ENCODE results near the gene METTL24. TPM values are rescaled to one million over a fixed set of nuclear protein-coding genes. Genes with fewer than 3 reads are reported as not detected.

The METTL24 gene
- total RNA-seq, 2 donors from 2014 or later = 0.96 to 3.0 TPM

- no peak for DNase-seq (ENCODE audit: low spot score)
- Histone ChIP-seq H3K4me1 (replicated peaks) (no peaks in the 10 kb centered on the region), H3K9me3 (no peaks in the 10 kb centered on the region), H3K4me3 (no peak overlapping the region), H3K36me3 (no peaks in the 10 kb centered on the region), H3K27ac (no peak overlapping the region), H3K27me3 (replicated peaks; ENCODE audit: insufficient read depth) (no peaks in the 10 kb centered on the region)
- intact Hi-C loops (cut with DNase I) = loop anchor here (5.0 kb wide), 1 partner anchor 58 kb away; no protein-coding TSS in a partner anchor
- WGBS = 58% methylated on average over 9 of the region's 9 CpGs
- TF ChIP-seq POLR2A (IDR thresholded peaks at IDR 0.05) (no peak), POLR2AphosphoS5 (IDR thresholded peaks at IDR 0.05) (no peak)
- TF ChIP-seq, protein P1, sequence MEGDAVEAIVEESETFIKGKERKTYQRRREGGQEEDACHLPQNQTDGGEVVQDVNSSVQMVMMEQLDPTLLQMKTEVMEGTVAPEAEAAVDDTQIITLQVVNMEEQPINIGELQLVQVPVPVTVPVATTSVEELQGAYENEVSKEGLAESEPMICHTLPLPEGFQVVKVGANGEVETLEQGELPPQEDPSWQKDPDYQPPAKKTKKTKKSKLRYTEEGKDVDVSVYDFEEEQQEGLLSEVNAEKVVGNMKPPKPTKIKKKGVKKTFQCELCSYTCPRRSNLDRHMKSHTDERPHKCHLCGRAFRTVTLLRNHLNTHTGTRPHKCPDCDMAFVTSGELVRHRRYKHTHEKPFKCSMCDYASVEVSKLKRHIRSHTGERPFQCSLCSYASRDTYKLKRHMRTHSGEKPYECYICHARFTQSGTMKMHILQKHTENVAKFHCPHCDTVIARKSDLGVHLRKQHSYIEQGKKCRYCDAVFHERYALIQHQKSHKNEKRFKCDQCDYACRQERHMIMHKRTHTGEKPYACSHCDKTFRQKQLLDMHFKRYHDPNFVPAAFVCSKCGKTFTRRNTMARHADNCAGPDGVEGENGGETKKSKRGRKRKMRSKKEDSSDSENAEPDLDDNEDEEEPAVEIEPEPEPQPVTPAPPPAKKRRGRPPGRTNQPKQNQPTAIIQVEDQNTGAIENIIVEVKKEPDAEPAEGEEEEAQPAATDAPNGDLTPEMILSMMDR (IDR thresholded peaks at IDR 0.05) = no peak
Observed at GRCh38 chr6:110334423-110335180, 23.5 kb downstream of the METTL24 start.

DNA sequence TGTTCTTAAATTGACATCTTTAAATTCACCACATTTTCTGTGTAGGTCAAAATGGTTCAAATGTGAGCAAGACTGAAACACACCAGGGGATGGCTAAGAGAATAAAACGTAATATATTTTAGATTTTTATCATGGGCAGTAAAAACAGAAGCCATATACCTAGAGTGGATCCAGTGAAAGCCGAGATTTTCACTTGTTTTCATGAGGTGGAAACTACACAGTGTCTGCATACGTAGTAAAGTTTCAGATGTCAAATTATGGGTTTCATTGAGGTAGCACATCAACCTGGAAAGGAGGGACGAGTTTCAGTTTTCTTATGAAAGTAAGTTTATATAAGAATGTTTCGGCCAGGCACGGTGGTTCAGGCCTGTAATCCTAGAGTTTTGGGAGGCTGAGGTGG lies 25.9 kb downstream of the METTL24 start:
- Histone ChIP-seq H3K9me3 (no peaks in the 10 kb centered on the region), H3K4me3 (no peak overlapping the region), H3K27me3 (replicated peaks; ENCODE audit: insufficient read depth) (no peaks in the 10 kb centered on the region), H3K36me3 (no peaks in the 10 kb centered on the region), H3K27ac (no peak overlapping the region), H3K4me1 (replicated peaks) (no peaks in the 10 kb centered on the region)
- 80% methylated on average over 6 of the region's 6 CpGs for WGBS
- intact Hi-C loops (cut with DNase I) = loop anchor here (5.0 kb wide), 1 partner anchor 60 kb away; no protein-coding TSS in a partner anchor
- DNase-seq (ENCODE audit: low spot score) = no peak
- TF ChIP-seq, protein P1 (IDR thresholded peaks at IDR 0.05) = no peak
- TF ChIP-seq POLR2AphosphoS5 (IDR thresholded peaks at IDR 0.05) (no peak), POLR2A (IDR thresholded peaks at IDR 0.05) (no peak)

GRCh38 chr6:110331816-110332215 lies 26.3 kb downstream of the METTL24 start:
- H3K27me3 ChIP-seq (replicated peaks; ENCODE audit: insufficient read depth) = no peaks in the 10 kb centered on the region
- 74% methylated on average over 4 of the region's 4 CpGs for WGBS
- intact Hi-C loops (cut with DNase I) = loop anchor here (5.0 kb wide), 1 partner anchor 60 kb away; no protein-coding TSS in a partner anchor
- no peak overlapping the region for H3K4me3 ChIP-seq
- DNase-seq (ENCODE audit: low spot score) = no peak
- H3K9me3 ChIP-seq = no peaks in the 10 kb centered on the region
- no peaks in the 10 kb centered on the region for H3K36me3 ChIP-seq
- no peaks in the 10 kb centered on the region for H3K4me1 ChIP-seq (replicated peaks)
- TF ChIP-seq POLR2A (IDR thresholded peaks at IDR 0.05) (no peak), POLR2AphosphoS5 (IDR thresholded peaks at IDR 0.05) (no peak)
- TF ChIP-seq, protein P1 (IDR thresholded peaks at IDR 0.05) = no peak
- no peak overlapping the region for H3K27ac ChIP-seq

- TF ChIP-seq, protein P1 (IDR thresholded peaks at IDR 0.05) = no peak
- no peak for TF ChIP-seq POLR2AphosphoS5 (IDR thresholded peaks at IDR 0.05)
- TF ChIP-seq POLR2A (IDR thresholded peaks at IDR 0.05) = no peak
- WGBS = 81% methylated on average over 3 of the region's 3 CpGs
- intact Hi-C loops (cut with DNase I) = loop anchor here (5.0 kb wide), 1 partner anchor 61 kb away; no protein-coding TSS in a partner anchor
- DNase-seq (ENCODE audit: low spot score) = no peak
- Histone ChIP-seq H3K9me3 (no peaks in the 10 kb centered on the region), H3K27me3 (replicated peaks; ENCODE audit: insufficient read depth) (no peaks in the 10 kb centered on the region), H3K27ac (no peak overlapping the region), H3K4me3 (no peak overlapping the region), H3K4me1 (replicated peaks) (no peaks in the 10 kb centered on the region), H3K36me3 (no peaks in the 10 kb centered on the region)
Observed at GRCh38 chr6:110331390-110331789, 26.8 kb downstream of the METTL24 start.

Data from prostate gland (tissue), 2 donors.